ENCODE data around the gene MAPT.
"Not testable (repeated sequence)": the region's sequence is repeated elsewhere in the genome, so short reads cannot be mapped to it uniquely, and the experiment has no call there.

The MAPT gene

GRCh38 chr17:45931677-45932076 lies 37.3 kb downstream of the MAPT start:
- no peak for DNase-seq

GRCh38 chr17:45934044-45934979 lies 40.0 kb downstream of the MAPT start:
- no peak for DNase-seq

GRCh38 chr17:45935197-45935709 lies 40.9 kb downstream of the MAPT start:
- DNase-seq, result no peak

GRCh38 chr17:45935710-45936509 lies 41.6 kb downstream of the MAPT start:
- no peak for DNase-seq

- DNase-seq, result no peak
These were observed 42.3 kb downstream of the MAPT start for GRCh38 chr17:45936610-45937009.

- DNase-seq, result not testable (repeated sequence)
These were observed 42.8 kb downstream of the MAPT start for GRCh38 chr17:45937186-45937585.

- no peak for DNase-seq
These were observed 45.0 kb downstream of the MAPT start for GRCh38 chr17:45939395-45939794.

- DNase-seq, result no peak
These were observed 45.9 kb downstream of the MAPT start for GRCh38 chr17:45940293-45940692.

- DNase-seq, result no peak
These were observed 46.5 kb downstream of the MAPT start for GRCh38 chr17:45940826-45941225.

GRCh38 chr17:45941395-45941794 lies 47.0 kb downstream of the MAPT start:
- DNase-seq, result no peak

- no peak for DNase-seq
These were observed 47.9 kb downstream of the MAPT start for GRCh38 chr17:45942284-45942683.

GRCh38 chr17:45946841-45947256 lies 52.5 kb downstream of the MAPT start:
- DNase-seq, result no peak

GRCh38 chr17:45948498-45948880 lies 54.1 kb downstream of the MAPT start:
- no peak for DNase-seq

- no peak for DNase-seq
These were observed 54.7 kb downstream of the MAPT start for GRCh38 chr17:45948881-45949624.

- no peak for DNase-seq
These were observed 55.5 kb downstream of the MAPT start for GRCh38 chr17:45949755-45950320.

- no peak for DNase-seq
These were observed 56.5 kb downstream of the MAPT start for GRCh38 chr17:45950888-45951287.

- DNase-seq, result no peak
These were observed 57.0 kb downstream of the MAPT start for GRCh38 chr17:45951403-45951802.

- DNase-seq, result no peak
These were observed 57.6 kb downstream of the MAPT start for GRCh38 chr17:45951941-45952340.

- no peak for DNase-seq
These were observed 58.5 kb downstream of the MAPT start for GRCh38 chr17:45952814-45953320.

- no peak for DNase-seq
These were observed 59.2 kb downstream of the MAPT start for GRCh38 chr17:45953561-45953960.

- no peak for DNase-seq
These were observed 60.6 kb downstream of the MAPT start for GRCh38 chr17:45954914-45955313.

- no peak for DNase-seq
These were observed 61.0 kb downstream of the MAPT start for GRCh38 chr17:45955326-45955725.
